SK-N-DZ (cell line): ENCODE measurements around the gene SYT8.

ENCODE experiments used
- DNase-seq: peaks from one replicate; pipeline ENCODE4 v3.0.0-alpha.2; 2015; ENCODE audit warnings: low spot score

Gene SYT8

DNA sequence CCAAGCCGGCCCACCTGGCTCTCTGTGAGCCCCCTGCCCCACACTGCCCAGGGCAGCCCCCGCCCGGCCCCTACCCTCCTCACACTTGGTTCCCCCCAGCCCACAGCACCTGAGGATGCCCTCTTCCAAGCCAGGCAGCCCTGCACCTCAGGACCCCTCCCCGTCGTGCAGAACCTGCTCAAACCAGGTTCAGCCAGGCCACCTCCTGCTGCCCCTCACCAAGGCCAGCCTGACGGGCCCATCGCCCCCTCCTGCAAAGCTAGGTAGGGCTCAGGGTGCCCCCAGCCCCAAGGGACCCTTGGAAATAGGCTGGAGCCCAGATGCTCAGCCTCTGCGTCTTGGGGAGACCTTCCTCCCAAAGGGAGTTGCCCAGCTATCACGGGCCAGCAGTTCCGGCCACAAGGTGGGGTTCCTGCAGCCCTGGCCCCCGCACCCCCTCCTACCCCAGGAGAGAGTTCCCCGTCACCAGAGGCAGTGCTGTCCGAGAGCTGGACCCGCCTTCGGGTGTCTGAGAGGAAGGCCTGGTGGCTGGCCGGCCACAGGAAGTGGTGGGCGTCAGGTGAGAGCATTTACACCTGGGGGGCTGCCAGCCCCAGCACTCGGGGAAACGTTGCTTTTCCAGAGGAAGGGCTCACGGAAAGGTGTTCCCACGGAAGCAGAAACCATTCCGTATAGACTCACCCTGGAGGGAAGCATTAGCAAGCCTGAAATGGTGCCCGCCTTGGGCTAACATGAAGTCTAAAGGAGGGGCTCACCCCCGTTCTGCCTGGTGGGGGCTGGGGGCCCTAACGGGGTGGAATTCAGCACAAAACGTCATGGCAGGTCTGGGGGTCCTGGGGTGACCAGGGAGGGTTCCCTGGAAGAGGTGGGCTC lies 3.2 kb upstream of the SYT8 start:
- DNase-seq, result no peak

DNA sequence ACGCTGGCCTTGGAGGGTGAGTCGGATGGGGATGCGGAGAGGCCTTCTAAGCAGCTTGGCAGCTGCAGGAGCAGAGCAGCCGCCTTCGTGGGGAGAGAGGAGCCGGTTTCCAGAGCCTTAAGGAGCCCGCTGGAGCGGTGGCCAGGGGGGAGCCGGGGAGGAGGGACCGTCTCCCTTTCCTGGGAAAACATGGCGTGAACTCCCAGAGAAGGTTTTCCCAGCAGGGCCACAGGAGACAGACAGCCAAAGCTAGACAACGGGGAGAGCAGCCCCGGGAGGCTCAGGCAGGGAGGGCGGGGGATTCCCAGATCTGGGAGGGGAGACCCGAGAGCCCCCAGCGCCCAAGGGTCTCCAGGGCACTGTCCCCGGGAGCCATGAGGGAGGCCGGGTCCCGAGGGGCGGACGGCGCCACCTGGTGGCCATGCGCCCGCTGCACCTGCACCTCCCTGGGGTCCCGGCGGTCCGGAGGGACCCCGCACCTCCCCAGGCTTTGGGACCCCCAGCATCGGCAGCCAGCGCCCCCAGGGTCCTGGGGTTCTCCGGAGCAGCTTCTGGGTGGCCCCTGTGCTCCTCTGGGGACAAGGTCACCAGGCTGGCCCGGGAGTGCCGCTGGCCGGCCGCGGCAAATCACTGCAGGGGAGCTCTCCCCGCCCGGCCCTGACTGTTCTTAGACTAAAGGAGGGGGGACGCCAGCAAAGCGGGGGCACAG lies 2.4 kb upstream of the SYT8 start:
- peak; percentile 32 for DNase-seq

DNA sequence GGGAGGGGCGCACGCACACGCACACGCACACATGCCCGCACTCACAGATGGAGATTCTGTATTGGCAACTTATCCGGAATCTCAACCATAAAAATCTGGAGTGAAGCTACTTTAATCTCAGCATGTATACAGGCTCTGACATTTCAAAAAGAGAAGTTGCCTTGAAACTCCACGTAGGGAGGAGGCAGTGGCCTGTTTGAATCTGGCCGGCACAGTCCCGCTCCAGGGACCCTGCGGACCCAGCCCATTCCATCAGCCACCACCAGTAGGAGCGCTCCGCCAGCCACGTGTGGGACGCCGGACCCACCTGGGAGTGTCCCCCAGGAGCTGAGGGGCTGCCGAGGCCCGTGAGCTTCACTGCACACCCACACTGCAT lies 1.9 kb upstream of the SYT8 start:
- no peak for DNase-seq

DNA sequence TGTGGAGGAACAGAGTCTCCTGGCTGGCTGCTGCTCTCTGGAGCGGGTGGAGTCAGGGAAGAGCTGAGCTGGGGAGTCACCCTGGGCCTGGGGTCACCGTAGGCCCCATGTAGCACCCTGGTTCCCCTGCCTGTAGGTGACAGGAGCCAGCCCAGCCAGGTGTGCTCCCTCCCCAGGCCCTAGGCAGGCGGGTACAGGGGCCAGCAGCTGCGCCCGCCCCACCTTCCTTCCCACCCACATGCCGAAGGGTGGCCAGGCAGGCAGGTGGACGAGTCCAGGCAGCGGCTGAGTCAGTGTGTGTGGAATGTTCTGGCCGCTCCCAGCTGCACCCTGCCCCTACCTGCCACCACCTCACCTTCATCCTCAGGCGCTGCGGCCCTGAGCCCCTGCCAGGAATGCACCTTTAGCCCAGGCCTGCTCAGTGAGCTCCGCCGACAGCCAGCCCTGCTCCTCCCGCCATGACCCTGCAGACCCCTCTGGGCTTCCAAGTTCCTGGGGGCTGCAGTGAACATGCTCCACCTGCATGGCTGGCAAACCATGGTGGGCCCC lies 654 bp upstream of the SYT8 start:
- no peak for DNase-seq

DNA sequence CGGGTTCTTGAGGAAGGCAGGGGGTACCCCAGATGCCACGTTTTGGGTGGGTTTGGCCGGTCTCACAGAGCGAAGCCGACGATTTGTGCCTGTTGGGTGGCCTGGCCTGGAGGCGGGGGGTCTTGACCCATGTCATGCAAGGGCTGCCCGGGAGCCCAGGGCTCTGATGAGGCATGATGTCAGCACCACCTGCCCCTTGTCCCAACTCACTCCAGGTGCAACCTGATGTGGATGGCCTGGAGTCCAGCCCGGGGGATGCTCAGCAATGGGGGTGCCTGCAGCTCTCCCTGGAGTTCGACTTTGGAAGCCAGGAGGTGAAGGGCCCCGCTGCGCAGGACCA lies 851 bp downstream of the SYT8 start:
- DNase-seq, result no peak

DNA sequence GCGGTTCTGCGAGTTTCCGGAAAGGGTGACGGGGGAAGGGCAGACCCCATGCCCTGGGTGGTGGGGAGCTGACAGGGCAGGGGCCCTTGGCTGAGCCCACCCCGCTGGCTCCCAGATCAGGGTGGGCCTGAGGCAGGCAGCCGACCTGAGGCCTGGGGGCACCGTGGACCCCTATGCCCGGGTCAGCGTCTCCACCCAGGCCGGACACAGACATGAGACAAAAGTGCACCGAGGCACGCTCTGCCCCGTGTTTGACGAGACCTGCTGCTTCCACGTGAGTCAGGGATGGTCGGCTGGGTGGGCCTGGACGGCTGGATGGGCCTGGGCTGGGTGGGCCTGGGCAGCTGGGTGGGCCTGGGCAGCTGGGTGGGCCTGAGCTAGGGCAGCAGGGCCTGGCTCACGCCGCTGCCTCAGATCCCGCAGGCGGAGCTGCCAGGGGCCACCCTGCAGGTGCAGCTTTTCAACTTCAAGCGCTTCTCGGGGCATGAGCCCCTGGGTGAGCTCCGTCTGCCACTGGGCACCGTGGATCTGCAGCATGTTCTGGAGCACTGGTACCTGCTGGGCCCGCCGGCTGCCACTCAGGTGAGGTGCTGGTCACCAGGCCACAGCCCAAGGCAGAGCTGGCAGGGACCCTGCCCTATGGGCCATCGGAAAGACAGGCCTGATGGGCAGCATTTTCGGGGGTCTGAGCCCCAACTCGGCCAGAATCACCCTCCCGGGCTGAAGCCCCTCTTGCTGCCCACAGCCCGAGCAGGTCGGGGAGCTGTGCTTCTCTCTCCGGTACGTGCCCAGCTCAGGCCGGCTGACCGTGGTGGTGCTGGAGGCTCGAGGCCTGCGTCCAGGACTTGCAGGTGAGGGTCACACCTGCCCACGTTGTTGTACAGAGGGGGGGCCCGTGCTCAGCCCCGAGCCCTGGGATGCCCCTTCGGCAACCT lies 1.5 kb downstream of the SYT8 start:
- DNase-seq, result no peak

DNA sequence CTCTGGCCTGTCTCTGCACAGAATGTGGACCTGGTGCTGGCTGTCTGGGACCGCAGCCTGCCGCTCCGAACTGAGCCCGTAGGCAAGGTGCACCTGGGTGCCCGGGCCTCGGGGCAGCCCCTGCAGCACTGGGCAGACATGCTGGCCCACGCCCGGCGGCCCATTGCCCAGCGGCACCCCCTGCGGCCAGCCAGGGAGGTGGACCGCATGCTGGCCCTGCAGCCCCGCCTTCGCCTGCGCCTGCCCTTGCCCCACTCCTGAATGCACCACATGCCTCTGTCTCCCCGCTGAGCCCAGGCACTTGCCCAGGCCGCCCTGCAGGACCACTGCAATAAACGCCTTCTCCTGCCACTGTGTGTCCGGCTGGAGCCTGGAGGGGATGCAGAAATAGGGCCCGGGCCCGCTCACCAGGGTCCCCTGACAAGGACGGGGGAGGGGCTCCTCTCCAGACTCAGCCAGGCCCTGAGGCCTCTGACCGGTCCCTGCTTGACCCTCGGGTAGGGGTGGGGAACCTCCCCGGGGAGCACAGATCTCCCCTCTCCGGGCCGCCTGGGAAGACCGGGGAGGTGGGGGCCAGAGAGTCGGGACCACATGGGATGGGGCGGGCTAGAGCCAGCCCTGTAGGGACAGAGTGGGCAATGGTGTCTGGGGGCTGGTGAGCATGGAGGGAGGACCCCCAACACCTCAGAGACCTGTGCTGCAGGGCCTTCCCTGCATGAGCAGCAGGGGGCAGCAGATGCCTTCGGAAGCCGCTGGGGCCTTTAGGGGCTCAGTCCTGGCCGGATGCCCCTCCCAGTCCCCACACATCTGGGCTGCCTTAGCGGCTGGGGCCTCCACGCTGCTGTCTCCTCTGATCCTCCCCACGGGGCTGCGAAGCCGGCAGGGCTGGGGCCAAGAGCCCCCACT lies 2.6 kb downstream of the SYT8 start:
- peak; percentile 63 for DNase-seq

DNA sequence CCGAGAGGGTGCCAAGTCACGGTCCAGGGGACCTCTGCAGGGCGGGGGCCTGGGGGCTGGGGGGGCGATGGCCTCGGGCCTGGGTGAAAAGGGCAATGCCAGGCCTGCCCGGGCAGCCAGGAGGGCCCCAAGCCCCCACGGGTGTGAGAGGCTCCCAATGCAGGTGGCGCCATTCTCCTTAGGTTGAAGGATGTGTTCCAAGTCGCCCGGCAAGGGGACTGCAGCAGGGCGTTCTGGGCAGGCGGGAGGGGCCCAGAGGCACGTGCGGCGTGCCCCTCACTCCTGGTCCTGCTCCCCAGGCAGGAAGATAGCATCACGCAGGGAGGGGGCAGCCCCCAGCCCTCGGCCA lies 3.3 kb downstream of the SYT8 start:
- no peak for DNase-seq

DNA sequence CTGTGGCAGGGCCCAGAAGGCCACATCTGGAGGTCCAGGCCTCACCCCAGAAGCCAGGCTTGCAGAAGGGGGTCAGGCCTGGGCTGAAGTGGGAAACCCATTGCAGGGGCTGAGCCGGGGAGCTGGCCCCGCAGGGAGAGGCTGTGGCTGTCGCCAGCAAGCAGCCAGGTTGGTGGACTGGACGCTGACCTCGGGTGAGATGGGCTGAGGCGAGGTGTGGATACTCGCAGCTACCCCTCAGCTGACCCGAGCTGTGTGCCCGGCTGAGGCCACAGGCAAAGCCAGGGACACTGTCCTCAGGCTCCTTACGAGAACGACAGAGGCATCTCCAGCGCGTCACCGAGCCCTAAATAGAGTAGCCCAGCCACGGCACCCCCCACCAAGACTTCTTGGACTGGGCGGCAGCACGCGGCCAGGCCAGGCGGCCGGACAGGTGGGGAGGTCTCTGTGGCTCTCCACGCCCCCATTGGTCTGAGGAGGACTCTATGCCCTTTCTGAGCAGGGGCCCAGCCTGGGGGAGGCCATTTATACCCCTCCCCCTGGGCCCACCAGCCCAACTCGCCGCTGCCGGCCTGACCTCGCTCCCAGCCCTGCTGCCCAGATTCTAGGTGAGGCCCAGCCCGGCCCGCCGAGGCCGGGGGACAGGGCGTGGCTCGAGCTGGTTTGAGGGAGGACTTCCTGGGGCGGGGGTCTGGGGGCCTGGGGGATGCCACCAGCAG lies 3.8 kb downstream of the SYT8 start, which contains the start of gene TNNI2:
TSS of gene TNNI2 (plus strand) at position 556 of the 719 bp plus-strand sequence. CDS start 716 bp downstream, outside the sequence.
- DNase-seq, result no peak

DNA sequence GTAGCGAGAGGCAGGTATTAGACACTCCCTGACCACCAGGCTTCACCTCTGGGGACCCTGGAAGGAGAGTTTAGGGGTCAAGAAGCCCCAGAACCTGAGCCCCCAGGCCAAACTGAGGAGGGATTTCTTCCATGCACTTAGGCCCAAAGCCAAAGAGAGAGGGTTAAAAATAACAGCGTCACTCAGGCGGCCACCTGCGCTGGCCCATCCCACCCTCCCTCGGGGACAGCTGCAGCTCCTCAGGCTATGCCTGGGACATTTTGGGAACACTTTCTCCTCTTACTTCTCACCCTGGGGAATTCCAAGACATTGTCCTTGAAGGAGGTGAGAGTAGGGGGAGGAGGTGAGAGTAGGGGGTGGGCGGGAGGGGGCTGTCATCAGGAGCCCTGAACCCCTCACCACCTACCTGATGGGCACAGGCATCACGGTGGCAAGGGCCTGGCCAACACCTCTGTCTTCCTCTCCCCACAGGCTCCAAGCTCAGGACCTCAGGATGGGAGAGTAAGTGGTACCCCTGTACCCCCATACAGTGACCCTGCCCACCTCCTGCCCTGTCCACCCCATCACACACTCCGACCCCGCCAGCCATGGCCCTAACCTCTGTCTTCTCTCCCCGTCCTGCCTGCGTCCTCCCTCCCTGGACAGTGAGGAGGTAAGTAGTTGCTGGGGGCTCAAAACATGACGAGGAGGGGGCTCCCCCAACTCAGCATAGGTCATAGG lies 4.6 kb downstream of the SYT8 start:
- DNase-seq, result no peak

DNA sequence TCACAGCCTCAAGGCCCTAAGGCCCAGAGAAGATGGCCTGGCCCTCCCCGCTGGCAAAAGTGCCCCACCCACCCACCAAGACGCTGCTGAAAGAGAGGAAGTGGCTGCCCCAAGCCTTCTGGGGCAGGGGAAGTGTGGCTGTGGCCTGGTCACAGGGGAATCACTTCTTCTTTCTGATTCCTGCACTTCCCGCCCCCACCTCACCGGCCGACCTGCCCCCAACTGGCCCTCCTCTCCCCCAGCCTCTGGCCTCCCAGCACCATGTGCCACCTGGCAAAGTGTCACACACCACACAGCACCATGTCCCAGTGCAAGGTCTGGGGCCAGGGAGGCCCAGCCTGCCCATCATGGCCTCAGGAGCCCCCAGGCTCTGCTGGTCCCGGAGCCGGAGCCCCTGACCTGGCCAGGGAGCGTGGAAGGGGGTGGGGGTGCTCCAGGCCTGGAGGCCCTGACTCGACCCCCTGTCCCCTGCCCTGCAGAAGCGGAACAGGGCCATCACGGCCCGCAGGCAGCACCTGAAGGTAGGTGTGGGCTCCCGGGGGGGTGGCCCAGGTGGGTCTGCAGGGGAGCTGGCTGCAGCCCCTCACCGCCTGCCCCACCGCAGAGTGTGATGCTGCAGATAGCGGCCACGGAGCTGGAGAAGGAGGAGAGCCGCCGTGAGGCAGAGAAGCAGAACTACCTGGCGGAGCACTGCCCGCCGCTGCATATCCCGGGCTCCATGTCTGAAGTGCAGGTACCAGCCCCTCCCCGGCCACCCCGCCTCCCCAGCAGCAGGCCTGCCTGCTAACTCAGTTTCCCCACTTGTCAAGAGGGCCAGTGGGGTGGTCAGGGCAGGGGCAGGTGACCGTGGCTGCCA lies 5.4 kb downstream of the SYT8 start:
- no peak for DNase-seq

DNA sequence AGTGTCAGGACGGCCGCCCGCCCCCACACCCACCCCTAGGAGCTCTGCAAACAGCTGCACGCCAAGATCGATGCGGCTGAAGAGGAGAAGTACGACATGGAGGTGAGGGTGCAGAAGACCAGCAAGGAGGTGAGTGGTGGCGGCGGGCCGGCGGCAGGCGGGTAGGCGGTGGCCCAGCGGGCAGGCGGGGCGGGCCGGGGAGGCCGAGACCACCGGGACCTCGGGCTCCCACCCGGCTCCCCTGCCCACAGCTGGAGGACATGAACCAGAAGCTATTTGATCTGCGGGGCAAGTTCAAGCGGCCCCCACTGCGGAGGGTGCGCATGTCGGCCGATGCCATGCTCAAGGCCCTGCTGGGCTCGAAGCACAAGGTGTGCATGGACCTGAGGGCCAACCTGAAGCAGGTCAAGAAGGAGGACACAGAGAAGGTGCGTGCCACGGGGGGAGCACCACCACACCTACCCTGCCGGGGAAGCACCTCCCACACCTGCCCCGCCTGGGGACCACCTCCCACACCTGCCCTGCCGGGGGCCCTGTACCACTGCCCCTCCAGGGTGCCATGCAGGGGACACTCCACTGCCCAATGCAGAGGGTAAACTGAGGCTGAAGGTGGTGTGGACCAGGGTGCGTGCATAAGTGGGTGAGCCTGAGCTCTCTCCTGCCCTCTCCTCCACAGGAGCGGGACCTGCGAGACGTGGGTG lies 6.1 kb downstream of the SYT8 start:
- DNase-seq, result no peak

DNA sequence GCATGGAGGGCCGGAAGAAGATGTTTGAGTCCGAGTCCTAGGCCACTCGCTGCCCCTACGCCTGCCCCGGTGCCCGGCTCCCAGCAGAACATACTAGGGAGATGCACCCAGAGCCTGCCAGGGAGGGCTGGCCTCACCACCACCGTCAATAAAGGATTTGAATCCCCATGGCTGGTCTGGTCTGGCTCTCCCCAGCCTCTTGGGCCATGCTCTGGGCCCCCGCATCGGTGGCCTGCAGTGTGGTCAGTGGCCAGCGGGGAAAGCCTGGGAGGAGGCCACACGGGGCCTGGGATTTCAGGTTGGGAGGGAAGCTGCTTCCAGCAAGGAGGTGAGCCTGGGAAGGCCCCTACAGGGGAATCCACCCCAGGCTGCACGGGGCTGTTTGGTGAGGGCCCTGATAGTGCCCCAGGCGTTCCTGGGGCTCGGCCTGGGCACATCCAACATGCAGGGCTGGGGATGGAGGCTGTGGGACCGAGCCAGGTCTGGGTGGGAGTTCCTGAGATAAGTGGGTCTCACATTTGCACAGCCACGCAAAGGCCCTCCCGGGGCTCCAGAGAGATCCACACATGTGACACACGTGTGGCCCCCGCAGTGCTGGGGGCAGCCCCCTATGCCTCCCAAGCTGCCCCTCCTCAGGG lies 6.8 kb downstream of the SYT8 start:
- DNase-seq, result no peak

DNA sequence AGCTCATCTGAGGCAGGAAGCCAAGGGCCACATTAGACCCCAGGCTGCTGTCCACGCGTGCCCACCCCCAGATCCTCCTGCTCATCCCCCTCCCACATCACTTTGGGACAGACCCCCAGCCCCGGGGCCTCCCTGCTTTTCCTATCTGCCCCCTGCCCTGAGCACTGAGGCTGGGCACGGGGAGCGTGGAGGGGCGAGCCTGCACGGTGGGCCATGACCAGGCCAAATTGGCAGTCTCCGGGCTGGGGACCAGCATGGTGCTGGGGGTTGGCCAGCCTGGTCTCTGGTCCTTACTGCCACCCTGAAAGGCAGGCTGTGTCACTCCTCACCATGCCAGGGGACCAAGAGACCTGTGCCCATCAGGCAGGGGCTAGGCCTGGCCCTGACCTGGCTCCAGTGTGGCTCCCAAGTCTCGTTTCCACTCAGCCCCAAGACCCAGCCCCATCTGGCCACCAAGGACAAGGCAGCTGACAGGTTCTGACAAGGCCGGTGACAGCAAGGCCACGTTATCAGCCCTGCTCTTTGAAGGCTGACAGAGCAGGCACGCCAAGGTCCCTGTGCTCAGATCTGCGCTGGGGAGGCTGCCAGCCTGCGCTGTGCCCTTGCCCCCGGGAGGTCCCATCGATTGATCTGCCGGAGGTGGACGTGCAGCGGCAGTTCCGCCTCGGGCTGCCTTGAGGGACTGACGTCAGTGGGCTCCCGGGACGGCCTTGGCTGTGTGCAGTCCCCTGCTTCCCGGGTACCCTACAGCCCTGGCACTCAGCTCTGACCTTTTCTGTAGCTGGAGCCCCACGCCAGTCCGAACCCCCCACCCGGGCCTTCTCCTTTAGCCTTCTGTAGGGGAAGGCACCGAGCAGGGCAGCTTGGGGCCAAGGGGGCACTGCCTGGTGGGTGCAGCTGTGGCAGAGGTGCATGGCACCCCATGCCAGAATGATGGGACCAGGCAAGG lies 7.6 kb downstream of the SYT8 start:
- DNase-seq, result no peak

DNA sequence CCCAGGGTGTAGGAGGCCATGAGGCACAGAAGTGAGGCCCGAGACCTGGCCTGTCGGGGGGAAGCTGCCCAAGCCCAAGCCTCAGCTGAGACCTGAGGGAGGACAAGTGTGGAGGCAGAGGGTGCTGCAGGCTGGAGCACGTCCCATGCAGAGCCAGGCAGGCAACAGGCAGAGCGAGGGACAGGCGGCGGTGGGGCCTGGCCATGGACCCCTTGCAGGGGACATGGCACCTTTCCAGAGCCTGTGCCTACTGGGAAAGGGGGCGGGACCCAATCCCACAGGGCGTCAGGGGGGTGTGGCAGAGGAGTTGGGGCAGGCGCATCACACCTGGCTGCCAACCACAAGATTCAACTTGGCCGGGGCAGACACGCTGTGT lies 8.3 kb downstream of the SYT8 start:
- no peak for DNase-seq

DNA sequence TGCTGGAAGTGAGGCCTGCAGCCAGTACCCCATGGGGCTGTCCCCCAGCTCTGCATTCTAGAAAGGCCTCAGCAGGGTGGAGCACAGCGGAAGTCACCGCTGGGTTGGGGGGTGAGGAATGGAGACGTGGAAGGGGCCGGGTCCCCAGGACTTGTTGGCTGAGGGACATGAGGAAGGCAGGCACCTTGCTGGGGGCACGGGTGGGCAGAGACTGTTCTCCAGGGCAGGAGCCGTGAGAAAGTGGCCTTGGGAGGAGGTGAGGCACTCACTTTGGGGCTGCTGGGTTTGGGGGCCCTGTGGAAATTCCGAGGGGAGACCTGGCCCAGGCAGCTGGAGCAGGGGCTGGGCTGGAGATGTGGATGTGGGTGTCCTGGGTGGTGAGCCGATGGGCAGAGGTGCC lies 9.0 kb downstream of the SYT8 start:
- no peak for DNase-seq
